Breast epithelium (tissue), 4 donors: ENCODE results near the gene NLGN4Y. TPM values are rescaled to one million over a fixed set of nuclear protein-coding genes. Genes with fewer than 3 reads are reported as not detected.
"Not testable (repeated sequence)": the region's sequence is repeated elsewhere in the genome, so short reads cannot be mapped to it uniquely, and the experiment has no call there.

Source experiments
- DNase-seq, 2 donors: peaks; one replicate each; pipeline ENCODE4 v3.0.0-alpha.2; 2019; ENCODE audit warnings: low spot score in 2 of 2
- H3K27ac ChIP-seq, 2 donors: fragments of 200-600 bp; sonication (generic) in 1 of 2; one replicate each; pipeline ENCODE4 v1.5.1; 2016 to 2019; ENCODE audit warnings: mild to moderate bottlenecking in 1 of 2
- H3K27me3 ChIP-seq, 2 donors: fragments of 200-600 bp; sonication (generic) in 1 of 2; one replicate each; pipeline versions ENCODE4 v1.5.1 to v1.6.0; 2017 to 2019; ENCODE audit warnings: control low read depth in 1 of 2, mild to moderate bottlenecking in 1 of 2
- H3K36me3 ChIP-seq: fragments of 200-600 bp; one replicate; pipeline ENCODE4 v1.5.1; 2019
- H3K4me1 ChIP-seq, 2 donors: fragments of 200-600 bp; sonication (generic); one replicate each; pipeline ENCODE4 v1.5.1; 2016 to 2019; ENCODE audit warnings: control low read depth in 1 of 2
- H3K4me3 ChIP-seq, 3 donors: fragments of 200-600 bp; sonication (generic); 1 replicate in 2 of 3; 2 replicates in 1 of 3; pipeline ENCODE4 v1.5.1; 2016 to 2019; ENCODE audit warnings: mild to moderate bottlenecking in 3 of 3, moderate library complexity in 2 of 3
- H3K9me3 ChIP-seq, 2 donors: fragments of 200-600 bp; sonication (generic) in 1 of 2; one replicate each; pipeline ENCODE4 v1.5.1; 2016 to 2019; ENCODE audit warnings: control low read depth in 1 of 2
- POLR2A ChIP-seq: fragments of 450-650 bp; IDR thresholded peaks from one replicate; pipeline ENCODE4 v1.6.1; 2016; ENCODE audit warnings: antibody characterized with exemption, mild to moderate bottlenecking, moderate library complexity
- POLR2AphosphoS5 ChIP-seq, 3 donors: sonication (generic); formaldehyde crosslinking; IDR thresholded peaks; one replicate each; pipeline ENCODE4 v1.6.1; 2017; ENCODE audit warnings: antibody characterized with exemption in 3 of 3
- intact Hi-C: fragments of 100-400 bp; cut with DNase I; formaldehyde crosslinking; loops from one replicate; pipeline ENCODE4 v1.15.1; 2023; ENCODE audit warnings: low total_unique reads
- total RNA-seq, 3 donors: library from RNA; depleted of rRNA; stranded (reverse); fragments of >200 nt; gene quantifications; one replicate each; pipeline ENCODE4 v1.1.0, GENCODE V29; 2016
- TF ChIP-seq, protein P1 (sequence below), 3 donors: fragments of 450-650 bp; IDR thresholded peaks; one replicate each; pipeline ENCODE4 v1.5.1; 2016 to 2017; ENCODE audit warnings: antibody characterized with exemption in 3 of 3, mild to moderate bottlenecking in 3 of 3, moderate library complexity in 3 of 3

NLGN4Y gene
- total RNA-seq, 3 donors from 2014 or later: 0.15 to 20.3 TPM; not detected in 1

DNA sequence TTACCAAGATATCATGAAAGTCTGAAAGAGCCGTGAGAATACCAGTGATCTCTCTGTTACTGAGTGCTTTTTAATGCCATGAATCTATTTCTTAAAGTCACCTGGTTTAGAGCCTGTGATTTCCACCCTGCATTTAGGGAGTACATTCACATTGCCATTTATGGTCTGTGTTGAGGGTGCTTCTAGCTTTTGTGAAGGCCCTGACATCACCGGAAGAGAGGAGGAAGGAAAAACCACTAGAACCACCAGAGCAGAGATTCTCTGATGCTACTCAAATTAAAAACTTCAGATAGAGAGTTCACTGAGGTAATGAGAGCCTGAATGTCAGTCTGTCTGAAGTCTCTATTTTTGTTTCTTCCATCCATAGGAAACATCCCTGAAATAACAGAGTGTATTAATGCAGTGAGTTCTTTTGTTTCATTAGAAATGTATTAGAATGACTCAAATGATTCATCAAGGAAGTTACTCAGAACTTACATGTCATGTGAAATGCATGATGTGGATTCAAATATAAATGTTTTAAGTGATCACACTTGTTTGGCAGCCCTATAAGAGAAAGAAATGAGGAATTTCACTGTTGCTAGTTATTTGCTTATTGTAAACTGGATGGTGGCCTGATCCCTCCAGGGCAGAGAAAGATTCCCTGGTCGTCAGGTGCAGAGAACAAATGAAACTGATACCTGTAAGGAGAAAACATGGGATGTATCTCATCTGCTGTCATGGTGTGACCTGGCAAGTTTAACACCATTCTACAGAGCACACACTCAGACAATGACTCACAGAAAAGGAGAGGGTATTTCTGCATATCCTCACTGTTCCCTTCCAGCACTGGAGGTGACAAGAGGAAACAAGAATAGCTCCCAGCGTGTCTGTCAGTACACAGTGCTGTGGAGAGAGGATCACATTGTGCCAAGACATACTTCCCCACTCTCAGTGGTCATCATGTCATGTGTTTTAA, 310.1 kb downstream of the NLGN4Y start:
- TF ChIP-seq POLR2A (no peak), POLR2AphosphoS5 (IDR thresholded peaks at IDR 0.05) (no peak)
- TF ChIP-seq, protein P1, sequence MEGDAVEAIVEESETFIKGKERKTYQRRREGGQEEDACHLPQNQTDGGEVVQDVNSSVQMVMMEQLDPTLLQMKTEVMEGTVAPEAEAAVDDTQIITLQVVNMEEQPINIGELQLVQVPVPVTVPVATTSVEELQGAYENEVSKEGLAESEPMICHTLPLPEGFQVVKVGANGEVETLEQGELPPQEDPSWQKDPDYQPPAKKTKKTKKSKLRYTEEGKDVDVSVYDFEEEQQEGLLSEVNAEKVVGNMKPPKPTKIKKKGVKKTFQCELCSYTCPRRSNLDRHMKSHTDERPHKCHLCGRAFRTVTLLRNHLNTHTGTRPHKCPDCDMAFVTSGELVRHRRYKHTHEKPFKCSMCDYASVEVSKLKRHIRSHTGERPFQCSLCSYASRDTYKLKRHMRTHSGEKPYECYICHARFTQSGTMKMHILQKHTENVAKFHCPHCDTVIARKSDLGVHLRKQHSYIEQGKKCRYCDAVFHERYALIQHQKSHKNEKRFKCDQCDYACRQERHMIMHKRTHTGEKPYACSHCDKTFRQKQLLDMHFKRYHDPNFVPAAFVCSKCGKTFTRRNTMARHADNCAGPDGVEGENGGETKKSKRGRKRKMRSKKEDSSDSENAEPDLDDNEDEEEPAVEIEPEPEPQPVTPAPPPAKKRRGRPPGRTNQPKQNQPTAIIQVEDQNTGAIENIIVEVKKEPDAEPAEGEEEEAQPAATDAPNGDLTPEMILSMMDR (IDR thresholded peaks at IDR 0.05): no peak
- intact Hi-C loops: no loop called here
- no peak overlapping the region for H3K27ac ChIP-seq
- H3K27me3 ChIP-seq: no peaks in the 10 kb centered on the region
- H3K4me1 ChIP-seq: no peaks in the 10 kb centered on the region
- DNase-seq: no peak
- no peak overlapping the region for H3K4me3 ChIP-seq
- H3K9me3 ChIP-seq: no peaks in the 10 kb centered on the region
- no peaks in the 10 kb centered on the region for H3K36me3 ChIP-seq

DNA sequence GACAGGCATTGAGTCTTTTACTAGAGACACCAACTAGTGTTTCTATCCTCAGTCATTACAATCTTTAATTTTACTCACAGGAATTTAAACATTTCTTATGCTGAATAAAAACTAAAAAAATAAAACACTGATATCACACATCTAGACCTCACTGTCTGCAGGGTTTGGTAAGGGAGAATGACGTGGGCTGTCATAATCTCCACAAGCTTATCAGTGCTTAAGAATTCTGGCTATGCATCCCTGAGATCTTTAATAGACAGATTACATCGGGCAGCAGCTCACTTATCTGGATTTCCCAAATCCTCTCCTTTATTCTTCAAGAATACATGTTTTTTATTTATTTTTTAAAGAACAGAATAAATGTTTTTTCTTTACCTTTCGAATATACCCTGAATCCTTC, 313.1 kb downstream of the NLGN4Y start:
- Histone ChIP-seq H3K27ac (no peak overlapping the region), H3K4me1 (no peaks in the 10 kb centered on the region), H3K9me3 (no peaks in the 10 kb centered on the region), H3K4me3 (no peak overlapping the region), H3K36me3 (no peaks in the 10 kb centered on the region), H3K27me3 (no peaks in the 10 kb centered on the region)
- DNase-seq: no peak
- intact Hi-C loops: no loop called here
- no peak for TF ChIP-seq POLR2A
- TF ChIP-seq POLR2AphosphoS5 (IDR thresholded peaks at IDR 0.05): no peak
- TF ChIP-seq, protein P1 (IDR thresholded peaks at IDR 0.05): no peak

DNA sequence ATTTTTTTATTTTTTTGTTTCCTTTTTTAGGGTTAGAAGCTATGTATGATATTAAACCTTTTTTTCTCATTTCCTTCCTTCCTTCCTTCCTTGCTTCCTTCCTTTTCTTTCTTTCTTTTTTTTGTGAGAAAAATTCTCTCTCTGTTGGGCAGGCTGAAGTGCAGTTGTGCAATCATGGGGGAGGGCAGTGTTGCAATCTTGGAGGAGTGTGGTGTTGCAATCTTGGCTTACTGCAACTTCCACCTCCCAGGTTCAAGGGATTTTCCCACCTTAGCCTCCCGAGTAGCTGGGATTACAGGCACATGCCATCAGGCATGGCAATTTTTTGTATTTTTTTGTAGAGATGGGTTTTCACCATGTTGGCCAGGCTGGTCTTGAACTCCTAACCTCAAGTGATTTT, 326.4 kb downstream of the NLGN4Y start:
- H3K4me3 ChIP-seq: no peak overlapping the region
- intact Hi-C loops: no loop called here
- H3K9me3 ChIP-seq: no peaks in the 10 kb centered on the region
- no peaks in the 10 kb centered on the region for H3K27me3 ChIP-seq
- H3K27ac ChIP-seq: no peak overlapping the region
- TF ChIP-seq POLR2AphosphoS5 (IDR thresholded peaks at IDR 0.05) (no peak), POLR2A (no peak)
- TF ChIP-seq, protein P1 (IDR thresholded peaks at IDR 0.05): no peak
- H3K4me1 ChIP-seq: no peaks in the 10 kb centered on the region
- DNase-seq: no peak
- H3K36me3 ChIP-seq: no peaks in the 10 kb centered on the region

DNA sequence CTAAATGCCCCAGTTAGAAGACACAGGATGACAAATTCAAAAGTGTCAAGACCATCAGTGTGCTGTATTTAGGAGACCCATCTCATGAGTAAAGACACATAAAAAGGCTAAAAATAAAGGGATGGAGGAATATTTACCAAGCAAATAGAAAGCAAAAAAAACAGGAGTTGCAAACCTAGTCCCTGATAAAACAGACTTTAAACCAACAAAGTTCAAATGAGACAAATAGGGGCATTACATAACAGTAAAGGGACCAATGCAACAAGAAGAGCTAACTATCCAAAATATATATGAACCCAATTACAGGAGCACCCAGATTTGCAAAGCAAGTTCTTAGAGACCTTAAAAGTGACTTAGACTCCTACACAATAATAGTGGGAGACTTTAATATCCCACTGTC, 336.1 kb downstream of the NLGN4Y start:
- Histone ChIP-seq H3K4me1 (no peaks in the 10 kb centered on the region), H3K27ac (no peak overlapping the region), H3K4me3 (no peak overlapping the region), H3K9me3 (no peaks in the 10 kb centered on the region), H3K36me3 (no peaks in the 10 kb centered on the region), H3K27me3 (no peaks in the 10 kb centered on the region)
- no peak for DNase-seq
- TF ChIP-seq POLR2AphosphoS5 (IDR thresholded peaks at IDR 0.05): no peak
- TF ChIP-seq, protein P1 (IDR thresholded peaks at IDR 0.05): no peak
- no peak for TF ChIP-seq POLR2A
- intact Hi-C loops: no loop called here

DNA sequence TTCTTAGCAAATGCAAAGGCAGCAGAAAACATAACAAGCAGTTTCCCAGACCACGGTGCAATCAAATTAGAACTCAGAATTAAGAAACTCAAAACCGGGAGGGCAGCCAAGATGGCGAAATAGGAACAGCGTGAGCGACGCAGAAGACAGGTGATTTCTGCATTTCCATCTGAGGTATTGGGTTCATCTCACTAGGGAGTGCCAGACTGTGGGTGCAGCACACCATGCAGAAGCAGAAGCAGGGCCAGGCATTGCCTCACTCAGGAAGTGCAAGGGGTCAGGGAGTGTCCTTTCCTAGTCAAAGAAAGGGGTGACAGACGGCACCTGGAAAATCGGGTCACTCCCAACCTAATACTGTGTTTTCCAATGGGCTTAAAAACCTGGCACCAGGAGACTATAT, 336.7 kb downstream of the NLGN4Y start:
- H3K27me3 ChIP-seq, DNase-seq, H3K36me3 ChIP-seq, intact Hi-C loops, H3K9me3 ChIP-seq, H3K4me3 ChIP-seq, H3K4me1 ChIP-seq, H3K27ac ChIP-seq: not testable (repeated sequence)
